Activated CD4-positive, CD25-positive, alpha-beta regulatory T cell treated with anti-CD3 and anti-CD28 coated beads, Interleukin-2, amount 50 U/mL, for 24 hours (primary cell): Measurements from ENCODE around the gene ANXA2R.
A peak's percentile ranks its signal among the peaks of the same experiment; 100 is the strongest.
"Not testable (repeated sequence)": the region's sequence is repeated elsewhere in the genome, so short reads cannot be mapped to it uniquely, and the experiment has no call there.

Experiments
- ATAC-seq, 2 donors: fragments of 150-1000 bp; cut with Tn5 transposase; one replicate each; pipeline ENCODE4 v1.10.0; 2021; ENCODE audit warnings: mild to moderate bottlenecking in 1 of 2, moderate library complexity in 1 of 2

ANXA2R gene, protein sequence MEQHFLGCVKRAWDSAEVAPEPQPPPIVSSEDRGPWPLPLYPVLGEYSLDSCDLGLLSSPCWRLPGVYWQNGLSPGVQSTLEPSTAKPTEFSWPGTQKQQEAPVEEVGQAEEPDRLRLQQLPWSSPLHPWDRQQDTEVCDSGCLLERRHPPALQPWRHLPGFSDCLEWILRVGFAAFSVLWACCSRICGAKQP

DNA sequence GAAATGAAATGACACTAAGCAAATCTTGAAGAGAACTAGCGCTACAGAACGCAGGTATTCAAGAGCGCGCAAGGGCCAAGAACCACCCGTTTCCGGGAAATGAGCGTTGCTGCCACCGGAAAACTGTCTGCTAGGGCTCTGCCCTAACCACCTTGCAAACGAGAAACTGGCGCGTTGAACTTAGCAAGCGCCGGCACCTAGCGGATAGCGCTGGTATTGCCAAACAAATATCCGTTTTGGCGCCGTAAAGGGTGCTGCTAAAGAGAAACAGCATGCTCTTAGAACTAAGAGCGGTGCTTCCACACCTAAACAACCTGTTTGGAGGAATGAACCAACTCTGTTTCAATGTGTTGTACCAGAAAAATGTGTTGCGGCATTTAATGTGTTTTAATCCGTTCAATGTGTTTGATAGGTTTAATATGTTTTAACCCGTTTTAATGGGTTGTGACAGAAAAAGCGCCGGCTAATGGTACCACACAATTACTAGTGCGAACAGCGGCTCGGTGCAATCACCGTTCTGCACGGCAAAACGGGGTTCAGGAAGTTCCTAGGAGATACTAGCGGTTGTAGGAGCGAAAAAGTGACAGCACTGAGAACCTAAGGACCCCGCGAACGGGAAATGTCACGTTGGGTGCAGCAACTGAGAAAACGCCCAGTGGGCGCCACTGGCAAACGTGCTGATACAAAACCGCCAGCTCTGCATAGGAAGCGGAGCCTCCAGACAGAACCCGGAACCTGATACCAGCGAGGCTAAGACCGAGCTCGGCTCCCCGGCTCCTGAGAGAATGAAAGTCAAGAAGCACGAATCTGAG lies at the start of gene ANXA2R:
TSS of gene ANXA2R (minus strand) at position 33 of the 812 bp plus-strand sequence. CDS start 273 bp downstream, outside the sequence.
- peak; percentile 68 to 74 for ATAC-seq

DNA sequence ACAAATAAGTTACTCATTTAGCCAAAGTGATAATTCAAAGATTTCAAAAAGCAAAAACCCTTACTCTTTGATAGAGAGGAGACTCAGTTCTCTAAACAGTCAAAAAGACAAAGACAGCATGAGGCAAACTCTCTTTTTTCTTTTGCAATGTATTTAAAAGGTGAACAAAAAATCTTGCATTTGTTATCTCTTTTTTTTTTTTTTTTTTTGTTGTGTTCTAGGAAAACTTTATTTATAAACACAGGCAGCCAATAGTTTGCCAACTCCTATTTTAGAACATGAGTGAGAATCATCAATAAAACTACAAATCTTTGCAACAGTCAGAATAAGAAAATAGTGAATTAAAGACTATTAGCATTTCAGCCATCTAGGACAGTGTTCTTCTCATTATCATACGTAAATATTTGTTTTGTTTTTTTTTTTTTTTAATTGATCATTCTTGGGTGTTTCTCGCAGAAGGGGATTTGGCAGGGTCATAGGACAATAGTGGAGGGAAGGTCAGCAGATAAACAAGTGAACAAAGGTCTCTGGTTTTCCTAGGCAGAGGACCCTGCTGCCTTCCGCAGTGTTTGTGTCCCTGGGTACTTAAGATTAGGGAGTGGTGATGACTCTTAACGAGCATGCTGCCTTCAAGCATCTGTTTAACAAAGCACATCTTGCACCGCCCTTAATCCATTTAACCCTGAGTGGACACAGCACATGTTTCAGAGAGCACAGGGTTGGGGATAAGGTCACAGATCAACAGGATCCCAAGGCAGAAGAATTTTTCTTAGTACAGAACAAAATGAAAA lies 46.2 kb upstream of the ANXA2R start:
- not testable (repeated sequence) for ATAC-seq

- no peak for ATAC-seq
Measured at GRCh38 chr5:43085453-43085852, 45.3 kb upstream of the ANXA2R start.

DNA sequence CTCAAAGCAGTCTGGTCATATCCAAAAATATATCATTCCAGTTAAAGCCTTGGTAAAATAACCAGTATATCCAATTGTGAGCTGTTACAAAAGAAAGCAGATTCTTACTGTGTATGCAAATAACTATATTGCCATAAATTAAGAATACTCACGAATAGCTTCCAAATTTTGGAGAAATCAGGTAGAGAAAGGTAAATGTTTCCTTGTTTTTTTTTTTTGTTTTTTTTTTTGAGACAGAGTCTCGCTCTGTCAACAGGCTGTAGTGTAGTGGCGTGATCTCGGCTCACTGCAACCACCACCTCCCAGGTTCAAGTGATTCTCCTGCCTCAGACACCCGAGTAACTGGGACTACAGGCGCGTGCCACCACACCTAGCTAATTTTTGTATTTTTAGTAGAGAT lies 44.3 kb upstream of the ANXA2R start:
- ATAC-seq, result not testable (repeated sequence)

DNA sequence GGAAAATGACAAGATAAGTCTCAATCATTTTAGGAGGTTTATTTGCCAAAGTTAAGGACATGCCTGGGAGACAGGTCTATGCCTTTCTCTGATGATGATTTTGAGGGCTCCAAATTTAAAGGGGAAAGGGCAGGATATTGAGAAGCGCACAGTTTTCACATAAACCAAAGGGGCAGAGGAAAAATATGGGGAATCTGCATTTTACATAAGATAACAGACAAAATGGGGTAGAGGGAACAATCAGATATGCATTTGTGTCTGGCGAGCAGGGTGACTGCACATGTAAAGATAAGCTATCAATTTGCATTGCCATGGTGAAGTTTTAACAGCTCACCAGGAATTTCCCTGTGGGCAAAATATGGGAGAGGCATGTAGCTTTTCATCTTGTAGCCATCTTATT lies 41.2 kb upstream of the ANXA2R start:
- not testable (repeated sequence) for ATAC-seq

GRCh38 chr5:43078956-43079355 lies 38.8 kb upstream of the ANXA2R start:
- no peak for ATAC-seq

- not testable (repeated sequence) for ATAC-seq
Measured at GRCh38 chr5:43077446-43078191, 37.5 kb upstream of the ANXA2R start.

GRCh38 chr5:43075319-43076293 lies 35.5 kb upstream of the ANXA2R start:
- ATAC-seq, result no peak

DNA sequence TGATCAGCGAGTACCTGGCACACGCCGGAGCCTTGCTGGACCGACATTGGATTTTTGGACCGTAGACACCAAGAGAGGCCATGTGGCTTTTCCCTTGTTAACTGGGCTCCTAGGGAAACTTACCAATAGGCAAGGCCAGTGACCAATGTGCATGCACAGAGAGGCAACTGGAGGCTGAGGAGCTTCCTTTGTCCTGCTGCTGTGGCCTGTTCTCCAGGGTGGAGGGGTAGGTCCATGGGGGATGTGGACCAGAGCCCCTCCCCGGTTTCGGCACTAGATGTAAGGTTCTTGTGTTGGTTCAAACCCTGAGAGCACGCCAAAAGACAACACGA lies 34.8 kb upstream of the ANXA2R start:
- no peak for ATAC-seq

GRCh38 chr5:43073597-43074546 lies 33.8 kb upstream of the ANXA2R start:
- peak in 1 of 2 donors; percentile 38 for ATAC-seq

- not testable (repeated sequence) for ATAC-seq
Measured at GRCh38 chr5:43069401-43069720, 29.2 kb upstream of the ANXA2R start.

GRCh38 chr5:43068037-43068436 lies 27.9 kb upstream of the ANXA2R start:
- ATAC-seq, result no peak

GRCh38 chr5:43066799-43067741 lies 27.0 kb upstream of the ANXA2R start:
- peak; percentile 67 for ATAC-seq

GRCh38 chr5:43065948-43066798 lies 26.1 kb upstream of the ANXA2R start:
- peak; percentile 42 to 44 for ATAC-seq

DNA sequence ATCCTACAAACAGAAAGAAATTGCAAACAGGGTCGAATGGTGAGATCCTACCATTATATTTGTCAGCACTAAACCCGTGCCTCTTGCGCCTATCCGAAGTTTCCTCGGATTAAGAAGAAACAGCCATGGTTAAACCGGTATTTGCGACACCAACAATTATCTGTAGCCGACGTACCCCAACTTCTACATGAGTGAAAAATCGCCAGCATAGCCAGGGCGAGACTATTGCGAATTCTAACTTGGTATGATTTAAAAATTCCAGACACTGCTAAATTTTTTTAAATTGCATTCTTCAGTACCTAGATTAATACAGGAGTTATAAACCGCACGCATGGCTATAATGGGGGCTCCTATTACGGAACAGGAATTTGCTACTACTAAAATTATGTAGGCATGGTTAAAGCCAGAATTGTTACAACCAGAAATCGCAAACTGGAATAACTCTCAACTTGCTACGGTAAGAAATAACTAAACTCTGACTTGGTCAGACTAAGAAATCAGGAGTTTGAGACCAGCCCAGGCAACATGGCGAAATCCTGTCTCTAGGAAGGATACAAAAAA lies 25.3 kb upstream of the ANXA2R start:
- no peak for ATAC-seq

- no peak for ATAC-seq
Measured at GRCh38 chr5:43063721-43064171, 23.6 kb upstream of the ANXA2R start.

DNA sequence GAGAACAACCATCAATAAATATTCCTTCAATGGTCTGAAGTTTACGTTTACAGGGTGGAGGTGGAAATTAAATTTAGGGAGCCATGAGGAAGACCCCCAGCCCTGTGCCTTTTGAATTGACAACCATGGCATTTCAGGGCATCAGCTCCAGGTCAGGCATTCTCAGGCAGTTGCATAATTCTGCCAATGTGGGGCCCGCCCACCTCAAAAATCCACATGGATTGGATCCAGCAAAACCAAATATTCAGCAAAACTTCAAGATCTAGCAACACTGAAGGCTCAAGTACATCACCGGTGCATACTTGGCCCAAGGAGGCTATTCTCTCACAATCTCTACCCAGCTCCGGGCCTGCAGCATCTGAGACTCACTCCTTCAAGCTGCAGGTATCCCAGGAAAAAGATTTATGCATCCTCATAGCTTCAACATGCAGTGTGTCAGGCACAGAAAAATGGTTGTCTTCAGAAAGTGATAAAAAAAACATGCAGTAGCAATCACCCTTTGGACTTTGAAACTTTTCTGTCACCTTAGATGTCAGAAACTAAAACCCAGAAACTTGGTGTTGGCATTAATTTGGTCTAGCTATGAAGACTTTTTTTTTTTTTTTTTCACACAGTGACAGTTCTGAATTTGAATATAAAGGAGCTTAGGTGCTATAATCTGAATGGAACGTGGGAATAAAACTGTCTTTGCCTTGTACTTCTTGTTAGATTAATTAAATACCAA lies 21.4 kb upstream of the ANXA2R start:
- ATAC-seq, result no peak
